Common myeloid progenitor, CD34-positive (primary cell): ENCODE measurements around the gene ADIRF.
A peak's percentile ranks its signal among the peaks of the same experiment; 100 is the strongest.

Experiments
- CTCF ChIA-PET: fragments of 350-600 bp; sonication (Branson Sonifier 250); formaldehyde crosslinking; loops from one replicate; lab custom pipeline; 2021; ENCODE audit warnings: antibody characterized with exemption; lab: Charles Lee
- POLR2A ChIA-PET: fragments of 350-600 bp; sonication (Branson Sonifier 250); formaldehyde crosslinking; loops from one replicate; lab custom pipeline; 2021; ENCODE audit warnings: antibody characterized with exemption; lab: Charles Lee
- DNase-seq, 3 donors: peaks; one replicate each; pipeline versions ENCODE4 v3.0.0 to v3.0.0-alpha.2; 2013
- H3K27ac ChIP-seq, 2 experiments: 1 replicate in 1 of 2; 2 replicates in 1 of 2; pipeline ENCODE4 v1.7.0; 2013; ENCODE audit warnings: inconsistent platforms in 2 of 2, low read length in 2 of 2, mild to moderate bottlenecking in 2 of 2, low read depth in 1 of 2, moderate library complexity in 1 of 2; ENCODE audit not compliant: severe bottlenecking in 2 of 2, insufficient read depth in 1 of 2, poor library complexity in 1 of 2
- H3K27me3 ChIP-seq, 5 experiments: replicated peaks in 2 of 5; 1 replicate in 3 of 5; 2 replicates in 2 of 5; pipeline versions ENCODE4 v1.6.1 to v1.7.0; 2013; ENCODE audit warnings: low read length in 4 of 5, mild to moderate bottlenecking in 2 of 5, moderate library complexity in 2 of 5, inconsistent platforms in 1 of 5; ENCODE audit not compliant: insufficient read depth in 5 of 5, control insufficient read depth in 4 of 5
- H3K36me3 ChIP-seq, 4 experiments: 1 replicate in 2 of 4; 2 replicates in 2 of 4; pipeline versions ENCODE4 v1.6.1 to v1.7.0; 2013; ENCODE audit warnings: low read length in 3 of 4, control low read depth in 1 of 4, mild to moderate bottlenecking in 1 of 4; ENCODE audit not compliant: control insufficient read depth in 4 of 4, insufficient read depth in 4 of 4
- H3K4me1 ChIP-seq, 4 experiments: 1 replicate in 3 of 4; 2 replicates in 1 of 4; pipeline versions ENCODE4 v1.6.1 to v1.7.1; 2013; ENCODE audit warnings: low read length in 3 of 4, mild to moderate bottlenecking in 3 of 4, control low read depth in 1 of 4, inconsistent platforms in 1 of 4, moderate library complexity in 1 of 4; ENCODE audit not compliant: control insufficient read depth in 4 of 4, insufficient read depth in 4 of 4; ENCODE audit errors: control extremely low read depth in 1 of 4
- H3K4me3 ChIP-seq, 7 experiments: 1 replicate in 4 of 7; 2 replicates in 3 of 7; pipeline versions ENCODE4 v1.5.1 to v1.7.0; 2013; ENCODE audit warnings: mild to moderate bottlenecking in 7 of 7, low read length in 6 of 7, moderate library complexity in 6 of 7, inconsistent platforms in 2 of 7, low read depth in 2 of 7, control low read depth in 1 of 7; ENCODE audit not compliant: insufficient read depth in 4 of 7, control insufficient read depth in 1 of 7; ENCODE audit errors: extremely low read depth in 1 of 7
- H3K9me3 ChIP-seq, 5 experiments: 1 replicate in 4 of 5; 2 replicates in 1 of 5; pipeline versions ENCODE4 v1.6.1 to v1.7.1; 2013; ENCODE audit warnings: low read length in 4 of 5, mild to moderate bottlenecking in 2 of 5, inconsistent platforms in 1 of 5, low read depth in 1 of 5, moderate library complexity in 1 of 5; ENCODE audit not compliant: control insufficient read depth in 4 of 5, insufficient read depth in 2 of 5; ENCODE audit errors: control extremely low read depth in 1 of 5
- WGBS: methylation state at CpG from one replicate; pipeline ENCODE4 v1.1.5; 2013; ENCODE audit not compliant: insufficient coverage; 5-methylcytosine and 5-hydroxymethylcytosine counted together

The ADIRF gene

DNA sequence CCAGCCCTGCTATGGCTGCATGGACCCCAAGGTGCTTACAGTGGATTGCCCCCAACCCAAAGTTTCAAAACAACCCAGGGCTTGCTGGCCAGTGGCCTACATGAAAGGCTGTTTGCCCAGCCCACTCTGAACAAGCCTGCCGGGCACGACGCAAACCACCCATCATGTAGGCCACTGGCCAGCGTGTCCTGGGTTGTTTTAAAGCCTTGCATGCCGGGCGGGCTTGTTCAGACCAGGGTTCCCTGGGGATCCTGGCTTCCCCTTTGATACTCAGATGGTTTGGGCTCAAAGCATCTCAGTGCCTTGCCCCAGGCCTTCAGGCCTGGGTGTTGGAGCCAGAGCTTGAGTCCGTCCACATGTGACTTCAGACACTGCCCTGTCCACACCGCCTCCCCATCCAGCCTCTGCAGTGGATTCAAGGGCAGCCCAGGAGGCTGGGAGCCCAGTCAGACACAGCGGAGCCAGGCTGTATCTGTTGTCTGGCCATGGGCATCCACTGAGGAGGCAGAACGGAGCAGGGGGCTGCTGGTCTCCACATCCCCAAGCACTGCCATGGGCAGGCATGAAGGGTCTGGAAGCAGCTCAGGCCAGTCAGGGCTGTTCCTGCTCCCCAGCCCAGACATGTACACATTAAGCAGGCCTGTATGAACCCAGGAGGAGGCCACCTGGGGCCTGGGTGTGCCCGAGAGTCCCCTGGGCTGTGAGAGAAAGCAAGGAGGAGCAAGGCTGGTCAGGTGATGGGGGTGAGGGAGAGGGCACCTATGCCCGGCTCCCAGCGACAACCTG lies 4.0 kb upstream of the ADIRF start:
- Histone ChIP-seq H3K36me3 (no peaks in the 10 kb centered on the region), H3K27me3 (peaks cover 0 to 28% (median 17%) of the 10 kb centered on the region in 5 experiments), H3K4me1 (peaks cover 0 to 32% (median 25%) of the 10 kb centered on the region in 4 experiments), H3K4me3 (no peak overlapping the region), H3K27ac (no peak overlapping the region), H3K9me3 (no peaks in the 10 kb centered on the region)
- DNase-seq, result no peak
- CTCF ChIA-PET, result interaction anchor here (1.0 kb wide), 1 partner anchor 24 kb away, joined by 4 read pairs; no protein-coding TSS in a partner anchor
- whole genome bisulfite sequencing, result 97% methylated on average over 10 of the region's 13 CpGs
- POLR2A ChIA-PET, result no interaction called here

DNA sequence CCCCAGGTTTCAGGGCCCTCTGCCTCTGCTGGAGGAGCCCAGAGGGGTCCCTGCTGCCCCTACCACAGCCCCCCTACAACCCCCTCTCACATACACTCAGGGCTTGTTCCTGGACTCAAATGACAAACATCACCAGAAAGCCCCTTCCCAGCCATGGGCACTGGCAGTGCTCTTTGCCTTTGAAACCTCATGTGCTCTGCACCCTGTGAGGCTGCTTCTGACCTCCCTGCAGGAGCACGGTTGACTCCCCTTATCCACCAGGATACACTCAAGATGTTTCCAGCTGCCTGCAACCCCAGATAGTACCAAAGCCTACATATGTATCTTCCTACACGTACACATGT lies 3.5 kb upstream of the ADIRF start:
- Histone ChIP-seq H3K36me3 (no peaks in the 10 kb centered on the region), H3K4me1 (peaks cover 0 to 33% (median 23%) of the 10 kb centered on the region in 4 experiments), H3K27ac (no peak overlapping the region), H3K9me3 (no peaks in the 10 kb centered on the region), H3K4me3 (no peak overlapping the region), H3K27me3 (peaks cover 0 to 34% (median 20%) of the 10 kb centered on the region in 5 experiments)
- ChIA-PET CTCF (no interaction called here), POLR2A (no interaction called here)
- 57% methylated on average over 1 of the region's 2 CpGs for WGBS
- DNase-seq, result no peak

DNA sequence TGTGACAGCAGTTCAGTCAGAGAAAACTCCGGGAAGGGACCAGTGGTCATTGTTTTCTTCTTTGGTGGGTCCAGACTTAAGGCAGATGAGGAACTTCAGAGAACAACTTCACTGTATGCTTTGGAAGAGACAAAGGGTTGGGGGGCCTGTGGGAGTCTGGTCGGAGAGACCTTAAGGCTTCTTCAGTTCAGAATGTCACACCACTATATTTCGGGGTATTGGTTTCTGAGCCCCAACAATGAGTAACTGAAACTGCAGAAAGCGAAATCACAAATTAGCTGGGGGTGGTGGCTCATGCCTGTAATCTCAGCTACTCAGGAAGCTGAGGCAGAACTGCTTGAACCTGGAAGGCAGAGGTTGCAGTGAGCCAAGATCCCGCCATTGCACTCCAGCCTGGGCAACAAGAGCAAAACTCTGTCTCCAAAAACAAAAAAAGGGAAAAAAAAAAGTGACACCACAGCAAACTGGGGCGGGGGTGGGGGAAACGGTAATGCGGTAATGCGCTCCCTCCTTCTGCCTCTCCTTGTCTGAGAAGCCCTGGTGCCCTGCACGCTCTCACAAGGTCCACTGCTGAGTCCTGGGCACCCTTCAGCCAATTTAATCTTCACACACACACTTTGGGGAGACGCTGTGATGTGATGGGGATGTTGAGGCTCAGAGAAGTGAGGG lies 2.2 kb upstream of the ADIRF start:
- ChIA-PET POLR2A (interaction anchor here (0.6 kb wide), 1 partner anchor 238 kb away, joined by 3 read pairs; no protein-coding TSS in a partner anchor), CTCF (interaction anchor here (0.7 to 2.4 kb wide), 8 partner anchors 8 to 264 kb away, joined by 3 to 11 read pairs (median 4); partner anchors contain the start of gene SNCG)
- Histone ChIP-seq H3K4me1 (peaks cover 0 to 45% (median 33%) of the 10 kb centered on the region in 4 experiments), H3K36me3 (no peaks in the 10 kb centered on the region), H3K27me3 (peaks cover 0 to 42% (median 25%) of the 10 kb centered on the region in 5 experiments), H3K27ac (no peak overlapping the region), H3K9me3 (no peaks in the 10 kb centered on the region), H3K4me3 (peak overlapping the region in 2 of 7 experiments; percentile 6 to 41)
- DNase-seq, result no peak
- WGBS, result 56% methylated on average over 4 of the region's 11 CpGs

DNA sequence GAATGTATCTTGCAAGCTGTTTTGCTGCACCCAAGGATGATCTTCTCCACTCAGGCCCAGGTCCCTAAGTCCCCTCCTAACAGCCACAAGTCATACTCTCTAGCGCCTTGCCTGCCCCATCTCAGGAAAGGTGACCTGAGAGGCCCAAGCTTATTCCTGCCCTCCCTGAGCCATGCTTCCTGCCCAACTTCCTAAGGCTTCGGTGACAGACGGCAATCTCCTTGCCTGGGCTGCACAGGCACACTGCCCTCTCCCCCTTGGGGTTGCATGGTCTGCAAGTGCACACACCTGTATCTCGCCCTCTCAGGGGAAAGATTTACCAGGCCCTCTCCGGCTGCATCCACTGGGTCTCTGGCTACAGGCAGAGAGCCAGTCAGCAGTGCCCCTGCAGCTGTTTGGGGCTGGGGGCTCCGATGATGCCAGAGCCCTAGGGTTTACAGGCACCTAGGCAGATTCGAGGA lies 771 bp upstream of the ADIRF start:
- H3K27ac ChIP-seq, result no peak overlapping the region
- 75% methylated on average over 7 of the region's 7 CpGs for WGBS
- no peak for DNase-seq
- H3K9me3 ChIP-seq, result no peaks in the 10 kb centered on the region
- CTCF ChIA-PET, result interaction anchor here (0.6 to 2.4 kb wide), 5 partner anchors 21 to 474 kb away, joined by 3 to 11 read pairs (median 4); no protein-coding TSS in a partner anchor
- H3K4me3 ChIP-seq, result no peak overlapping the region
- peaks cover 0 to 52% (median 39%) of the 10 kb centered on the region in 4 experiments for H3K4me1 ChIP-seq
- POLR2A ChIA-PET, result no interaction called here
- peaks cover 0 to 45% (median 25%) of the 10 kb centered on the region in 5 experiments for H3K27me3 ChIP-seq
- no peaks in the 10 kb centered on the region for H3K36me3 ChIP-seq

DNA sequence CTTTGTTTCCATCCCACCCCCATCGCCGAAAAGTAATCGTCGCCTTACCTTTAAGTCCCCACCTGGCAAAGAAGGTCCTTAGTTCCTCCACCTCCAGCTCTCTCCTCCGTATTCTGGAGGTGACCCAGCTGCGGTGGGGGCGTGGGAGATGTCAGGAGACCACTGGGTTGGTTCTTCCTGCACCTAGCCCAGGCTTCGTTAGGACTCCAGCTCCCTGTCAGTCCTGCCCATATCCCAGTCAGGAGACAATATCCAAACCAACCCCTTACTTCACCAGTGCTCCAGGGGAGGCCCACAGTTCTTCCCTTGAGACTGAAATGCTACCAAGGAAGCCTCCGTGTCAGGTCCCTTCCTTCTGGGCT lies 693 bp downstream of the ADIRF start:
- Histone ChIP-seq H3K27ac (no peak overlapping the region), H3K4me3 (peak overlapping the region in 3 of 7 experiments; percentile 43 to 63 (median 63)), H3K36me3 (no peaks in the 10 kb centered on the region), H3K27me3 (peaks cover 0 to 45% (median 25%) of the 10 kb centered on the region in 5 experiments), H3K9me3 (no peaks in the 10 kb centered on the region), H3K4me1 (peaks cover 0 to 50% (median 36%) of the 10 kb centered on the region in 4 experiments)
- WGBS, result 66% methylated on average over 8 of the region's 9 CpGs
- CTCF ChIA-PET, result interaction anchor here (0.8 to 2.1 kb wide), 6 partner anchors 8 to 31 kb away, joined by 3 to 9 read pairs (median 6); partner anchors contain the start of gene MMRN2
- POLR2A ChIA-PET, result no interaction called here
- no peak for DNase-seq

DNA sequence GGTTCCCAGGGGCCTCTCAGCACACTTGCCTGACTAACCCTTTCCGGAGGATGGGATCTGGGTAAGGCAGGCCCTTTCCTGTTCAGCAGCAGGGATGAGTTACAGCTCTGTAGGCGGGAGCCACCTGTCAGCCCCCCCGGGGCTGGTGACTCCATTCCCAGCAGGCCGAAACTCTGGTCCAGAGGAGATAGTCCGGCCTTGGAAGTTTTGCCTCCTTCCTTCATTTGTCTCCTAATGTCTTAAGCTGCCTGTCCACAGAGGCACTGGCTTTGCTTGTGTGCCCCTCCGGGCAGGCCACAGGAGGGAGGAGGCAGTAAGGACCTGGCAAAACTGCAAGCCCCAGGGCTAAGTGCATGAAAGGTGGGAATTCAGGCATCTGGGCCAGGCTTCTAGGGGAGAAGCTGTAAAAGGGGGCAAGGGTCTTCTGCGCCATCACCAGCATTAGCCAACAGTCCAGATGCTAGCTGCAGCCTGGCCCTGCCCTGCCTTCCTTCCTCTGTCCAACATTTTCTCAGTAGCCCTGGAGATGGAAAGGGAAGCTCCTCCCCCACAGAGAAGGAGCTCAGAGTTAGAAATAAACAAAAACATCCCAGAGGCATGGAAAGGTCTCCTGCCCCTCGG lies 1.2 kb downstream of the ADIRF start:
- peaks cover 0 to 45% (median 25%) of the 10 kb centered on the region in 5 experiments for H3K27me3 ChIP-seq
- WGBS, result 86% methylated on average over 6 of the region's 8 CpGs
- no peak overlapping the region for H3K4me3 ChIP-seq
- H3K4me1 ChIP-seq, result peaks cover 0 to 50% (median 36%) of the 10 kb centered on the region in 4 experiments
- no peak overlapping the region for H3K27ac ChIP-seq
- no peaks in the 10 kb centered on the region for H3K9me3 ChIP-seq
- ChIA-PET CTCF (interaction anchor here (1.2 to 2.1 kb wide), 5 partner anchors 9 to 32 kb away, joined by 3 to 9 read pairs (median 7); partner anchors contain the start of gene MMRN2), POLR2A (no interaction called here)
- H3K36me3 ChIP-seq, result no peaks in the 10 kb centered on the region
- no peak for DNase-seq
